Liver (tissue), 3 donors: Measurements from ENCODE around the gene KLF3.

Experiments used
- ATF3 ChIP-seq: IDR thresholded peaks from 2 replicates; pipeline ENCODE4 v1.6.1; 2016; ENCODE audit warnings: antibody characterized with exemption
- CTCF ChIP-seq: fragments of 150-350 bp; IDR thresholded peaks from 2 replicates; pipeline ENCODE4 v1.5.1; 2017; ENCODE audit warnings: improper control_type of control experiment, low read depth, low read length; ENCODE audit not compliant: missing input control
- GABPA ChIP-seq, 2 donors: IDR thresholded peaks in 1 of 2; conservative IDR thresholded peaks in 1 of 2; 2 replicates each; pipeline ENCODE4 v1.6.1; 2016; ENCODE audit warnings: antibody characterized with exemption in 2 of 2, mild to moderate bottlenecking in 1 of 2, moderate library complexity in 1 of 2
- JUND ChIP-seq, 2 donors: IDR thresholded peaks; 2 replicates each; pipeline ENCODE4 v1.6.1; 2016; ENCODE audit warnings: antibody characterized with exemption in 2 of 2
- MAX ChIP-seq: IDR thresholded peaks from 2 replicates; pipeline ENCODE4 v1.6.1; 2016; ENCODE audit warnings: antibody characterized with exemption
- REST ChIP-seq: IDR thresholded peaks from 2 replicates; pipeline ENCODE4 v1.6.1; 2016; ENCODE audit warnings: antibody characterized with exemption, mild to moderate bottlenecking
- TAF1 ChIP-seq: conservative IDR thresholded peaks from 2 replicates; pipeline ENCODE4 v1.6.1; 2016; ENCODE audit warnings: antibody characterized with exemption, mild to moderate bottlenecking
- YY1 ChIP-seq: IDR thresholded peaks from 2 replicates; pipeline ENCODE4 v1.6.1; 2016; ENCODE audit warnings: antibody characterized with exemption, mild to moderate bottlenecking
- donor health status: healthy.
- donor health status: healthy.

GRCh38 chr4:38621028-38621684 is 42.8 kb upstream of the KLF3 start:
- no peak for TF ChIP-seq CTCF
- no peak for TF ChIP-seq ATF3
- no peak for TF ChIP-seq YY1
- TF ChIP-seq MAX: no peak
- TF ChIP-seq JUND (IDR thresholded peaks at IDR 0.05): no peak
- TF ChIP-seq REST: no peak
- no peak for TF ChIP-seq TAF1
- TF ChIP-seq GABPA (IDR thresholded peaks at IDR 0.05 in 1 of 2, conservative IDR thresholded peaks at IDR 0.05 in 1 of 2): no peak
